Brain microvascular endothelial cell (primary cell): Measurements from ENCODE around the gene SPATA32.

ENCODE experiments used
- DNase-seq: peaks from one replicate; pipeline ENCODE4 v3.0.0-alpha.2; 2020
- H3K27ac ChIP-seq: fragments of 250-450 bp; sonication (Bioruptor Pico); 2 replicates; pipeline ENCODE4 v1.5.1; 2020; ENCODE audit warnings: mild to moderate bottlenecking, moderate library complexity
- H3K27me3 ChIP-seq: fragments of 250-450 bp; sonication (Bioruptor Pico); replicated peaks from 2 replicates; pipeline ENCODE4 v1.5.1; 2020; ENCODE audit warnings: mild to moderate bottlenecking
- H3K36me3 ChIP-seq: fragments of 250-450 bp; sonication (Bioruptor Pico); replicated peaks from 2 replicates; pipeline ENCODE4 v1.5.1; 2020; ENCODE audit warnings: mild to moderate bottlenecking
- H3K4me3 ChIP-seq: 2 replicates; pipeline ENCODE4 v1.5.1; 2011; ENCODE audit warnings: low read depth, mild to moderate bottlenecking, control low read depth, low read length, moderate library complexity
- in situ Hi-C: cut with HindIII; loops from 2 replicates; pipeline ENCODE4 v1.10.0; 2017; ENCODE audit warnings: low sequenced_read_pairs, low pct_ligation_motif_present
- TF ChIP-seq, protein P1 (sequence below): IDR thresholded peaks from 2 replicates; pipeline ENCODE4 v1.5.1; 2011; ENCODE audit warnings: low read depth, mild to moderate bottlenecking, moderate library complexity, low read length, control low read depth, inconsistent platforms; ENCODE audit errors: missing control alignments

The SPATA32 gene

DNA sequence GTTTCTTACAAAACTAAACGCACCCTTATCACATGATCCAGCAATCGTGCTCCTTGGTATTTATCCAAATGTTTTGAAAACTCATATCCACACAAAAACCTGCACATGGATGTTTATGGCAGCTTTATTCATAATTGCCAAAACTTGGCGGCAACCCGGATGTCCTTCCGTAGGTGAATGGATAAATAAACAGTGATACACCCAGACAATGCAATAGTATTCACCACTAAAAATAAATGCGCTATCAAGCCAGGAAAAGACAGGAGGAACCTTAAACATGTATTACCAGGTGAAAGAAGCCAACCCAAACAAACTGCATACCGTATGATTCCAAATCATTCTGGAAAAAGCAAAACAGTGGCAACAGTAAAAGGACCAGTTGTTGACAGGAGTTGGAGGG is 10.0 kb downstream of the SPATA32 start:
- TF ChIP-seq, protein P1, sequence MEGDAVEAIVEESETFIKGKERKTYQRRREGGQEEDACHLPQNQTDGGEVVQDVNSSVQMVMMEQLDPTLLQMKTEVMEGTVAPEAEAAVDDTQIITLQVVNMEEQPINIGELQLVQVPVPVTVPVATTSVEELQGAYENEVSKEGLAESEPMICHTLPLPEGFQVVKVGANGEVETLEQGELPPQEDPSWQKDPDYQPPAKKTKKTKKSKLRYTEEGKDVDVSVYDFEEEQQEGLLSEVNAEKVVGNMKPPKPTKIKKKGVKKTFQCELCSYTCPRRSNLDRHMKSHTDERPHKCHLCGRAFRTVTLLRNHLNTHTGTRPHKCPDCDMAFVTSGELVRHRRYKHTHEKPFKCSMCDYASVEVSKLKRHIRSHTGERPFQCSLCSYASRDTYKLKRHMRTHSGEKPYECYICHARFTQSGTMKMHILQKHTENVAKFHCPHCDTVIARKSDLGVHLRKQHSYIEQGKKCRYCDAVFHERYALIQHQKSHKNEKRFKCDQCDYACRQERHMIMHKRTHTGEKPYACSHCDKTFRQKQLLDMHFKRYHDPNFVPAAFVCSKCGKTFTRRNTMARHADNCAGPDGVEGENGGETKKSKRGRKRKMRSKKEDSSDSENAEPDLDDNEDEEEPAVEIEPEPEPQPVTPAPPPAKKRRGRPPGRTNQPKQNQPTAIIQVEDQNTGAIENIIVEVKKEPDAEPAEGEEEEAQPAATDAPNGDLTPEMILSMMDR: no peak
- Histone ChIP-seq H3K4me3 (no peak overlapping the region), H3K36me3 (no peaks in the 10 kb centered on the region), H3K27ac (no peak overlapping the region), H3K27me3 (no peaks in the 10 kb centered on the region)
- no peak for DNase-seq
- in situ Hi-C loops: no loop called here

DNA sequence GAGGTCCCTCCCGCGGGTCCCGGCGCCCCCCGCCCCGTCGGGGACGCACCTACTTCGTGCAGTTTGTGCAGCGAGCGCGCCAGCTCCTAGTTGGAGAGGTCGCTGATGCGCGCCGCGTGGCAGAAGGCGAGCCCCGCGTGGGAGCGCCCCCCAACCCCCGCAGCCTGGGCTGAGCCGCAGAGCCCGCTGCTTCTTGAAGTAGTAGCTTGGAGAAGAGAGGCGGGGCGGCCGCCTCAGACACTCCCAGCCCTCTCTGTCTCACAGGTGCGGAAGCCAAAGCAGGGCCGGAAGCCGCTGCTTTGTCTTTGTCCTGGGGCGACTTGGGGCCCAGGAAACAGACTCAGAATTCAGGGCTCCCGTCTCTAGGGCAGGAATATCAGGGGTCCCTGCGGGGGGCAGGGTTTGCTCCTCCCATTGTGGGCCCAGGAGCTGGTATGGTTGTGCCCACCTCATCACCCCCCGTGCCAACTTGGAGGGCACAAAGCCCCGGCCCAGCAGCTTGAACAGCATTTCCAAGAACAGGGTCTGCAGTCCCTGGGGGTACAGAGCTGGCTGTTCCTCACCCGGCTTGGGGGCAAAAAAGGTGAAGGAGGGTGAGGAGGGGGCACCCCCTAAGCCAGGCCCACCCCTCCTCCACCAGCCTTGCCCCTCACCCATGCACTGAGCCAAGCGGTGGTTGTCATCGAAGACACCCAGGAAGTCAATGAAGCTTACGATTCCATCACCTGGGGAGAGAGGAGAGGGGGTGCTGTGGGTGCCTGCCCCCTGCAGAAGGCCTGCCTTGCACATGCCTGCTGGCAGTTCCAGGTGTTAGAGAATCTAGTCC is 13.5 kb downstream of the SPATA32 start:
- no peak for DNase-seq
- Histone ChIP-seq H3K27ac (no peak overlapping the region), H3K36me3 (no peaks in the 10 kb centered on the region), H3K4me3 (peak overlapping the region; percentile 58), H3K27me3 (no peaks in the 10 kb centered on the region)
- in situ Hi-C loops: no loop called here
- TF ChIP-seq, protein P1: no peak

DNA sequence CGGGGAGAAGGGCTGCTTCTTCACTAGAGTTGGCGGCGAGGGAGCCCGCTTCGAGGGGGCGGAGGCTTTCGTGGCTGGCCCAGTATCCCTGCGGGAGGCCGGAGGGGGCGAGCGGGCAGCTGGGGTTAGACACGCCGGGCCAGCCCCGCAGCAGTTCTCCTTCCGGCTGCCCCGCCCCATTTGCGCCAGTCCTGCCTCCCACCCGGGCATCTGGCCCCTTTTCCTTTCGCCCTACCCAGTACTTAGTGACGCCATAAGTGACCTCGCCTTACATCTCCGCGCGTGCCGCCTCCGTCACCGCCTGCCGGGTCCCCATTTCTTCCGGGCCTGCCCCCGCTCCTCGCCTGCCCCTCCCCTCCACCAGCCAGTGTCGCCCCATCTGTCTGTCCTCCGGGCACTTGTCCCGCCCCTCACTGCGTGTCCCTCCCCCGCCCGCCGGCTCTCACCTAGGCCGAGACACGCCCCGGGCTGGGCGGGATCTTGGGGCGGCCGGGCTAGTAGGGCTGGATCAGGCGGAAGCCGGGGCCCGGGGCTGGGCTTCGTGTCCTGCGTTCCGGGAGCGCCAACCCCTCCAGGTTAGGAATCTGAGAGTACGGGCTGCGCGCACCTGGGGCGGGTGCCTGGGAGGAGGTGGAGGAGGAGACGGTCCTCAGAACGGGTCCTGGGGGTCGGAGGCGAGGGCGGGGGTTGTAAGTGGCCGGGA is 14.3 kb downstream of the SPATA32 start:
- DNase-seq: peak; percentile 41
- in situ Hi-C loops: no loop called here
- H3K27me3 ChIP-seq: no peaks in the 10 kb centered on the region
- H3K36me3 ChIP-seq: no peaks in the 10 kb centered on the region
- TF ChIP-seq, protein P1: no peak
- no peak overlapping the region for H3K27ac ChIP-seq
- peak overlapping the region; percentile 58 for H3K4me3 ChIP-seq

DNA sequence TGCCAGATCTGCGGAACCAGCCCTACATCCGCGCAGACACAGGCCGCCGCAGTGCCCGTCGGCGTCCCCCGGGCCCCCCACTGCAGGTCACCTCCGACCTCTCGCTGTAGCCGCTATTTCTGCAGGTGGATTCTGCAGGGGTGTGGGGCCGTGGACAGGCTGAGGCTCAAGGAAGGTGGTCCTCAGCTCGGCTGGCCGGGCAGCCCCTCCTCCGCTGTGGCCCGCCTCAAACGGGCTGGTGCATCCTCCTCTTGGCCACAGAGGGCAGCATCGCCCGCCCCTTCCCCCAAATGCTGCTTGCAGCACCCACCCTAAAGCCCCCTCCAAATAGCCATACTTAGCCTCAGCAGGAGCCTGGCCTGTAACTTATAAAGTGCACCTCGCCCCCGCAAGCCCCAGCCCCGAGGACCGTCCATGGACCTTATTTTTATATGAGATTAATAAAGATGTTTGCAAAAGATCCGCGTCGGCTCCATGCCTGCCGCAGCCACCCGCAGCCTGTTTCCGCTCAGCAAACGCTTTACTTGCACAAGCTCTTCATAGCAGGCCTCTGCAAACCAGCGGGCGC is 14.9 kb downstream of the SPATA32 start:
- no peak for DNase-seq
- no peaks in the 10 kb centered on the region for H3K27me3 ChIP-seq
- peak overlapping the region; percentile 58 for H3K4me3 ChIP-seq
- in situ Hi-C loops: no loop called here
- H3K27ac ChIP-seq: no peak overlapping the region
- no peaks in the 10 kb centered on the region for H3K36me3 ChIP-seq
- TF ChIP-seq, protein P1: peak; percentile 71

DNA sequence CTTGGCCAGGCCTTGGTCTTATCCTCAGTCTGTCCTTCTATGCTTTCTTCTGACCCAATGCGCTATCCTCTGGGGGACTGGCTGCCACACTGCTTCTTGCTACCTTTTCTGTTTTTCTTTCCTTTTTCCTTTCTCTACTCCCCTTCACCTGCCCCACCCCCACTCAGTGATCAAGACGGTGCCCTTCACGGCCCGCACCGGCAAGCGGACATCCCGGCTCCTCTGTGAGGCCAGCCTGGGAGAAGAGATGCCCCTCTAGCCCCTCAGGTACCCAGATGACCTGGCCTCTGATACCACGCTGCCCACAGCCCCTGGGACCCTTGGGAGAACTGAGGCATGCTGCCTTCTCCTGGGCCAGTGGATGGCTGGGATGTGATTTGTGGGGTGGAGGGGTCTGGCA is 15.6 kb downstream of the SPATA32 start:
- in situ Hi-C loops: no loop called here
- DNase-seq: no peak
- H3K36me3 ChIP-seq: no peaks in the 10 kb centered on the region
- TF ChIP-seq, protein P1: no peak
- H3K4me3 ChIP-seq: peak overlapping the region; percentile 58
- peaks cover 3% of the 10 kb centered on the region for H3K27me3 ChIP-seq
- H3K27ac ChIP-seq: no peak overlapping the region
